NCI-H2107 treated with DMSO at 0.1 percent for 48 hours (cell line): Measurements from ENCODE around the gene ESF1.

ENCODE experiments used
- DNase-seq: peaks from one replicate; lab custom pipeline; 2025; ENCODE audit not compliant: unreplicated experiment; lab: John Stamatoyannopoulos, UW

ESF1 gene

GRCh38 chr20:13784893-13785715 lies at the start of gene ESF1, which contains the start of gene NDUFAF5:
TSS of gene ESF1 (minus strand) at chr20:13784919. CDS start at chr20:13783140, 1,779 bp downstream.
TSS of gene NDUFAF5 (plus strand) at chr20:13785028. CDS start at chr20:13785069, 41 bp downstream.
- peak; percentile 77 for DNase-seq

GRCh38 chr20:13831476-13831875 lies 46.8 kb upstream of the ESF1 start:
- DNase-seq = no peak

GRCh38 chr20:13825465-13825864 lies 40.7 kb upstream of the ESF1 start:
- no peak for DNase-seq

DNA sequence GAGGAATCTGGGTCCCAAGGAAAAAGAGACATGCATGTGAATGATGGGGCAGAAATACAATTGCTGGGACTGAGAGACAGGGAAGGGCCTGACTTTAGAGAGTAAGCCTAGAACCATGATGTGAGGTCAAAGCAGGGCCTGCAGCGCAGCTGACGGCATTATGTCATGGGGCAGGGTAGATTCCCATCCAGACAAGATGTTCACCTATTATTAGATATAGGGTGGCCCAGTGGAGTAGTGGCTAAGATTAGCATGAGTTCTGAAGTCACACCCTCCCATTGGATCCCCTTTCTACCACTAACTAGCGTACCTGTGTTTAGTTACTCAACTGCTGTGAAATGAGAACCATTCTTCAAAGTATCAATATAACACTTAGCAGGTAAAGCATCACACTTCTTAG lies 39.7 kb upstream of the ESF1 start:
- DNase-seq = no peak

- no peak for DNase-seq
These were observed 37.7 kb upstream of the ESF1 start for GRCh38 chr20:13822459-13822858.

DNA sequence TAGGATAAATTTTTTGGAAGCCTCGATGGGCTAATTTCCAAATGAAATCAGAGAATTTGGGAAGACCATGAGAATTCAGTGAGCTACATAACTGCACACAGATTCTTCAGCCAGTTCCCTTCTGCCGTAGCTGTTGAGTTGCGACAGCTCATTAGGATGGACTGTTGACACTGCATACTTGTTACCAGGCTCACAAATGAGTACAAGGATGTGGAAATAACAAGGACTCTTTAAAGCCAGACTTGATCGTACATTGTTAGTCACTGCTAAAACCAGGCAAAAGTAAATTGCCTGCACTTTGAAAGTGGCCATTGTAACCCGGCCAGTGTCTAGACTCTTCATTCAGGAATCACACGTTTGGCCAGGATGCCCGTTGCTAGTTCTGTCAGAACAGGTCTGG lies 37.2 kb upstream of the ESF1 start:
- no peak for DNase-seq

DNA sequence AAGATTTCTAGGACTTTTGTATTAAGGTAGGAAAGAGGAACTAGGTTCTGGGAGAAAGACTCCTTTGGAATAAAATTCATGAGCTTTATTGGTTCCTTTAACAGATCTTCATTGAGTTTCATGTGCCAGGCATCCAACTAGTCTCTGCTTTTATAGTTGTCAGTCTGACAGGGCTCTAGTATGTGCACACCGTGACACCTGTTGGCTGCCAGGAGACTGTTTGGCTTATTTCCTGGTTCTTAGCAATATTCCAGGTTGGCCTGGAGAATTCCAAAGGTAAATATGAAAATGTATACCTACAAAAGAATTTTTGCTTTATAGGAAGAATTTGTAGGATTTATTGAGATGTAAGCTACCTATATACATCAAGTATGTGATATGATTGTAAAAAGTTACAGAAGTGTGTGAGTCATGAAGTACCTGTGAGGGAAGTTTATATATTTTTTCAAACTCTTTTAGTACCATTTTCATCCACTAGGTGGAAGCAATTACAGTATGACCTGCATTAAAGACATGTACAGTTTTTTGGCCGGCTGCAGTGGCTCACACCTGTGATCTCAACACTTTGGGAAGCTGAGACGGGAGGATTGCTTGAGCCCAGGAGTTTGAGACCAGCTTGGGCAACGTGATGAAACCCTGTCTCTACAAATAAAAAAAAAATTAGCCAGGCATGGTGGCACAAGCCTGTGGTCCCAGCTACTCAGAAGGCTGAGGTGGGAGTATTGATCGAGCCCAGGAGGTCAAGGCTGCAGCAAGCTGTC lies 35.3 kb upstream of the ESF1 start:
- peak; percentile 68 for DNase-seq

GRCh38 chr20:13817342-13817741 lies 32.6 kb upstream of the ESF1 start:
- no peak for DNase-seq

DNA sequence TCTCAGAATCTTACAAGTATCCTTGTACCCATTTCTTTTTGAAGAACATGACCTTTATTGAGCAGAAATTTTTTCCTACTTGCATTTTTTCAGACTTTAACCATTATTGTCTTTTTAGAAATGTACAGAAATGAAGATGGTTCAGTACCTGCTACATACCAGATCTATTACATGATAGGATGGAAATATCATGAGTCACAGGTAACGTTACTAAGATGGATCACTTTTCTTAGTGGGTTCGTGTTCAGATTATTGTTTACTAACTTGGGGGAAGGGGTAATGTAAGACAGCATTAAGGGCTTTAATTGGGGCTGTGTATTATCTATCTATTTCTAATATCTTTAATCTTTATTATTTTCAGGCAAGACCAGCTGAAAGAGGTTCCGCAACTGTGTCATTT lies 32.0 kb upstream of the ESF1 start:
- no peak for DNase-seq

- no peak for DNase-seq
These were observed 30.0 kb upstream of the ESF1 start for GRCh38 chr20:13814672-13815071.

- no peak for DNase-seq
These were observed 29.2 kb upstream of the ESF1 start for GRCh38 chr20:13813910-13814309.

DNA sequence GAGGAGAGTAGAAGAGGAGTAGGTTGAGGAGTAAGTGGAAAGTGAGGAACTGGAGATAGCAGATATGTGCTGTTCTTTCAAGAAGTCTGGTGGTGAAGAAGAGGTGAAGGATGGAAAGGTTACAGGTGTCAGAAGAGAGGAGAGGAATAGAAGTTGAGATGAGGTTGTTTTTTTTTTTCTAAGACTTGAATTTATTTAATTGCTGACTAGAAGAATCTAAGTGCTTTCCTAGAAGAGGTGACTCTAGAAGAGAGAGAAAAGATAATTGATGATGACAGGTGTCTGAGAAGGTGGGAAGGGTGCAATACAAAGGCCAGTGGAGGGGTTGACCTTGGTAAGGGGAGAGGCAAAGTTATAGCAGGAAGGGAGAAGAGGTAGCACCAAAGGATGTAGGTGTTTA lies 25.7 kb upstream of the ESF1 start:
- DNase-seq = no peak

GRCh38 chr20:13809855-13810254 lies 25.1 kb upstream of the ESF1 start:
- DNase-seq = peak; percentile 44

- no peak for DNase-seq
These were observed 24.7 kb upstream of the ESF1 start for GRCh38 chr20:13809373-13809772.

DNA sequence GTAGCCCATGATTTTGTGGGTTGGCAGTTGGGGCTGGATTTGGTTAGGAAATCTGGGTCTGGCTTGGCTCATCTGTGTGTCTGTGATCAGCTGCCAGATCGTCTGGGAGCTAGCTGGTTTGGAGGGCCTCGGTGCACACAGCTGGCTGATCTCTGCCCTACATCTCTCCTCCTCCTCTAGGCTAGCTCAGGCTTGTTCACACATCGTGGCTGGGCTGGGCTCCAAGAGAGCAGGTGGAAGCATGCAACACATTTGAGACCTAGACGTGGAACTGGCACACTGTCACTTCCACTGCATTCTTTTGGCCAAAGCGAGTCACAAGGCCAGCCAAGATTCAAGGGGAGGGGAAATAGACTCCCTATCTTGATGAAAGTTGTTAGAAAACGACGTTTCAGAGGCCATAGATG lies 16.0 kb upstream of the ESF1 start:
- DNase-seq = peak; percentile 70

- DNase-seq = no peak
These were observed 15.3 kb upstream of the ESF1 start for GRCh38 chr20:13799974-13800373.

- no peak for DNase-seq
These were observed 14.3 kb upstream of the ESF1 start for GRCh38 chr20:13799040-13799439.

DNA sequence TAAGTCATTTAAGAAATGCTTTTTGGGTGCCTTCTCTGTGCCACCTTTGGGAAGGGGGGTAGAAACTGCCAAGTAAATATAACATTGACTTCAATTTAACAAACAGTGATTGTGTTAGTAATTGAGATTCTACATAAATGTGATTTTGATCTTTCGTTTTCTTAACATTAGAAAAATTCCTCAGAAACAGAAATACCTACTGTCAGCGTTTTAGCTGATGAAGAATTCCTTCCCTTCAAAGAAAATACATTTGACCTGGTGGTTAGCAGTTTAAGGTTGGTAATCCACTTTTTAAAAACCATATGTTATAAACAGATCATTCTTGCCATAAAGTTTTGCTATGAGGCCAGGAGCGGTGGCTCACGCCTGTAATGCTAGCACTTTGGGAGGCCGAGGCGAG lies 9.9 kb upstream of the ESF1 start:
- DNase-seq = no peak

DNA sequence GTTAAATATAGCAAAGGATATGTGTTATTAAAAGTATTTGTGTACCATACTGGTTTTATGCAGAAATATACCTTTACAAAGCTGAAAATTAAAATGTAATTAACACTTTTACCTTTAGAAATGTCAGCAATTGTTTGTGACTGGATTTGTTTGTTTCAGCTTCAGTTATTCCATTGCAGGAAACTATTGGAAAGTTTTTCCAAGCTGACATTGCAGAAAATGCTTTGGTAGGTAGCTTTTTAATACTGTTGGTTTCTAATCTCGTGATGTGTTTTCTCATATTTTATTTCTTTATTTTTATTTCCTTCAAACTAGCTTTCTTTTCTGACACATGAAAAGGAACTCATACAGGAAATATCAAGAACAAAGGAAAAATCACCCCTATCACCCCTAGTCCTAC lies 8.3 kb upstream of the ESF1 start:
- no peak for DNase-seq

- no peak for DNase-seq
These were observed 7.1 kb upstream of the ESF1 start for GRCh38 chr20:13791540-13792459.

DNA sequence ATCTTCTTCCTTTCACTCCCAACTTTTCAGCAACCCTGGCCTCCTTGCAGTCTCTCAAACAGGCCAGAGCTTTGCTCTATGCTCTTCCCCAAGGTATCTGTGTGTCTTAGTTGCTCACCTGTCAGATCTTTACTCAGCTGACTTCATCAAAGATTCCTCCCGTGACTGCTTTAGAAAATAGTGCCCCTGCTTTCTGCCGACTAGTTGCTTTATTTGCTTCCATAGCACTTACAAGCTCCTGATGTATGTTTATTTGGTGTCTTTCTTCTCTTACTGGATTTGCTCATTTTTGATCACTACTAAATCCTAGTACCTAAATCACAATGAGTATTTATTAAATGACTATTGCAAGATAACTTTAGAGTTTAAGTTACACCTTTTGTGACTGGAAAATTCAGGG lies 6.0 kb upstream of the ESF1 start:
- no peak for DNase-seq
